ENCODE data around the gene SPRY2. TPM values are rescaled to one million over a fixed set of nuclear protein-coding genes. Genes with fewer than 3 reads are reported as not detected.

SPRY2 gene
- total RNA-seq, 1 experiment from 2014 or later = 19.0 TPM

GRCh38 chr13:80341756-80342370, 937 bp upstream of the SPRY2 start:
- ChIA-PET POLR2A (ENCODE audit: unreplicated experiment) (interaction anchor here (0.6 to 1.0 kb wide), 13 partner anchors 18 to 936 kb away, joined by 3 to 11 read pairs (median 5); partner anchors contain the start of gene RBM26), CTCF (interaction anchor here (0.6 to 1.3 kb wide), 5 partner anchors 138 to 676 kb away, joined by 3 to 8 read pairs (median 3); no protein-coding TSS in a partner anchor)
- H2AFZ ChIP-seq (ENCODE audit: low read length) = peak overlapping the region; percentile 89
- peaks cover 36% of the 10 kb centered on the region for H4K20me1 ChIP-seq (ENCODE audit: low read length)
- intact Hi-C loops (cut with micrococcal nuclease) = loop anchor here (1.0 to 5.0 kb wide), 7 partner anchors 209 to 663 kb away; no protein-coding TSS in a partner anchor
- H3K4me3 ChIP-seq (ENCODE audit: low read length) = peak overlapping the region; percentile 99
- H3K4me2 ChIP-seq (ENCODE audit: low read length) = peak overlapping the region; percentile 99
- peaks cover 13% of the 10 kb centered on the region for H3K4me1 ChIP-seq (ENCODE audit: insufficient read depth, low read length)
- H3K36me3 ChIP-seq (ENCODE audit: low read depth, low read length) = peaks cover 5% of the 10 kb centered on the region
- DNase-seq (peak; percentile 41), ATAC-seq (0 out of 2 replicates have a peak, but pooled peaks have one; percentile 2)
- peaks cover 40% of the 10 kb centered on the region for H3K79me2 ChIP-seq (ENCODE audit: low read length)
- no peaks in the 10 kb centered on the region for H3K27me3 ChIP-seq (ENCODE audit: low read length)
- H3F3A ChIP-seq (ENCODE audit: low read length, unreplicated experiment) = no peaks in the 10 kb centered on the region
- TF ChIP-seq EZH2phosphoT487 (IDR thresholded peaks at IDR 0.05; ENCODE audit: borderline replicate concordance, low read length) (no peak), EZH2 (IDR thresholded peaks at IDR 0.05; ENCODE audit: low read length, unreplicated experiment) (no peak), CTCF (conservative IDR thresholded peaks at IDR 0.05; ENCODE audit: low read depth, low read length) (no peak)
- no peaks in the 10 kb centered on the region for H3K9me2 ChIP-seq (replicated peaks; ENCODE audit: low read length)
- peak overlapping the region; percentile 91 for H3K27ac ChIP-seq (ENCODE audit: low read length)
- H3K9me3 ChIP-seq (ENCODE audit: low read length) = no peaks in the 10 kb centered on the region
- BruUV-seq (replicated peaks) = no TSS peak
- peak overlapping the region; percentile 99 for H3K9ac ChIP-seq (ENCODE audit: low read length)

DNA sequence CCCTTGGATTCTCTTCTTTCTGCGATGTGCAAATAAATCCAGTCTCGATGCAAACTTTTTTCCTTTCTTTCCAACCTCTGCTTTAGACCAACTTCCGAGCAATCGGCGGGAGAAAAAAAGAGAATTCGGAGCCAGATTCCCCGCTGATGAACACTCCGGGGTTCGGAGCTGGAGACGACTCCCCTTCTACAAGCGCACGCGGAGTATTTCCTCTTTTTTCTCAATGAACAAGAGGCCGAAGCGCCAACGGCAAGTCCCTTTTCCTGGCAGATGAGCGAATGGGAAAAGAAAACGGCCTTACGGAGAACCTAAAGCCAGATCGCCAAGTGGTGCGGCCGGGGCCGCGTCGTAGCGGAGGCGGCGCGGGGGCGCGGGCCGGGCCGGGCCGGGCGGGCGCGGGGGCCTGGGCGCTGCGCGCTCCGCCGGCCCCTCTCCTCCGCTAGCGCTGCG, 250 bp downstream of the SPRY2 start:
- DNase-seq = no peak
- Histone ChIP-seq H3K9me2 (replicated peaks; ENCODE audit: low read length) (no peaks in the 10 kb centered on the region), H3K4me1 (ENCODE audit: insufficient read depth, low read length) (peaks cover 23% of the 10 kb centered on the region), H3K36me3 (ENCODE audit: low read depth, low read length) (peaks cover 14% of the 10 kb centered on the region), H3K9me3 (ENCODE audit: low read length) (no peaks in the 10 kb centered on the region), H2AFZ (ENCODE audit: low read length) (0 out of 2 replicates have a peak overlapping the region, but pooled peaks have one; percentile 50), H3K4me3 (ENCODE audit: low read length) (peak overlapping the region; percentile 99), H3K79me2 (ENCODE audit: low read length) (peaks cover 51% of the 10 kb centered on the region), H3K27ac (ENCODE audit: low read length) (peak overlapping the region; percentile 91), H3K4me2 (ENCODE audit: low read length) (peak overlapping the region; percentile 93), H3K27me3 (ENCODE audit: low read length) (no peaks in the 10 kb centered on the region), H3K9ac (ENCODE audit: low read length) (peak overlapping the region; percentile 99), H3F3A (ENCODE audit: low read length, unreplicated experiment) (no peaks in the 10 kb centered on the region), H4K20me1 (ENCODE audit: low read length) (peaks cover 45% of the 10 kb centered on the region)
- no TSS peak for BruUV-seq (replicated peaks)
- TF ChIP-seq EZH2phosphoT487 (IDR thresholded peaks at IDR 0.05; ENCODE audit: borderline replicate concordance, low read length) (no peak), EZH2 (IDR thresholded peaks at IDR 0.05; ENCODE audit: low read length, unreplicated experiment) (no peak), CTCF (conservative IDR thresholded peaks at IDR 0.05; ENCODE audit: low read depth, low read length) (no peak)
- intact Hi-C loops (cut with micrococcal nuclease) = loop anchor here (1.0 to 5.0 kb wide), 6 partner anchors 208 to 637 kb away; no protein-coding TSS in a partner anchor
- ChIA-PET CTCF (interaction anchor here (0.8 to 1.3 kb wide), 3 partner anchors 404 to 710 kb away, joined by 3 to 8 read pairs (median 5); no protein-coding TSS in a partner anchor), POLR2A (ENCODE audit: unreplicated experiment) (interaction anchor here (0.5 to 1.0 kb wide), 10 partner anchors 19 to 769 kb away, joined by 3 to 11 read pairs (median 6); no protein-coding TSS in a partner anchor)
- ATAC-seq = no peak

Measured in PC-3 (cell line).